BE2C (cell line): ENCODE measurements around the gene TEKT2.

Experiments
- DNase-seq: peaks from one replicate; pipeline ENCODE4 v3.0.0-alpha.2; 2020
- H3K27me3 ChIP-seq: fragments of 250-450 bp; sonication (Bioruptor Pico); 2 replicates; pipeline ENCODE4 v1.5.1; 2020; ENCODE audit warnings: mild to moderate bottlenecking
- H3K36me3 ChIP-seq: fragments of 250-450 bp; sonication (Bioruptor Pico); 2 replicates; pipeline ENCODE4 v1.5.1; 2020; ENCODE audit warnings: mild to moderate bottlenecking
- H3K4me1 ChIP-seq: fragments of 250-450 bp; sonication (Bioruptor Pico); 2 replicates; pipeline ENCODE4 v1.5.1; 2020
- H3K4me3 ChIP-seq: 2 replicates; pipeline ENCODE4 v1.5.1; 2011; ENCODE audit warnings: low read depth, low read length
- H3K9me3 ChIP-seq: fragments of 250-450 bp; sonication (Bioruptor Pico); 2 replicates; pipeline ENCODE4 v1.5.1; 2020
- TF ChIP-seq, protein P1 (sequence below): IDR thresholded peaks from 2 replicates; pipeline ENCODE4 v1.5.1; 2012; ENCODE audit warnings: mild to moderate bottlenecking, low read depth, low read length

TEKT2 gene

DNA sequence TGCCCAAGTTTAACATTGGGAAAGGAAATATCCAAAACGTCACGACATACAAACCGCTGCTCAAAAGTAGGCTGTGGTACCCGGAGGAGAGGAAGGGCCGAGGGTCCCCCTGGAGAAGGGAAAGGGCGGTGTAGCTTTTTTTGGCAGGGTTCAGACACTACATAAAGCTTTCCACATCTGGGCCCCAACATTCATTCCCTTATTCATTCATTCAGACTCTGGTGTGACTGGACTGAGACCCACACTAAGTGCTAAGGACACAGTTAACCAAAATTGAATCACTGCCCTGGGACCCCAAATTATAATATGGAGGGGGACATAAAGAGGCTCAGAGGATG is 51.4 kb downstream of the TEKT2 start:
- H3K36me3 ChIP-seq = no peaks in the 10 kb centered on the region; the same call in 1 of the 2 replicates
- TF ChIP-seq, protein P1, sequence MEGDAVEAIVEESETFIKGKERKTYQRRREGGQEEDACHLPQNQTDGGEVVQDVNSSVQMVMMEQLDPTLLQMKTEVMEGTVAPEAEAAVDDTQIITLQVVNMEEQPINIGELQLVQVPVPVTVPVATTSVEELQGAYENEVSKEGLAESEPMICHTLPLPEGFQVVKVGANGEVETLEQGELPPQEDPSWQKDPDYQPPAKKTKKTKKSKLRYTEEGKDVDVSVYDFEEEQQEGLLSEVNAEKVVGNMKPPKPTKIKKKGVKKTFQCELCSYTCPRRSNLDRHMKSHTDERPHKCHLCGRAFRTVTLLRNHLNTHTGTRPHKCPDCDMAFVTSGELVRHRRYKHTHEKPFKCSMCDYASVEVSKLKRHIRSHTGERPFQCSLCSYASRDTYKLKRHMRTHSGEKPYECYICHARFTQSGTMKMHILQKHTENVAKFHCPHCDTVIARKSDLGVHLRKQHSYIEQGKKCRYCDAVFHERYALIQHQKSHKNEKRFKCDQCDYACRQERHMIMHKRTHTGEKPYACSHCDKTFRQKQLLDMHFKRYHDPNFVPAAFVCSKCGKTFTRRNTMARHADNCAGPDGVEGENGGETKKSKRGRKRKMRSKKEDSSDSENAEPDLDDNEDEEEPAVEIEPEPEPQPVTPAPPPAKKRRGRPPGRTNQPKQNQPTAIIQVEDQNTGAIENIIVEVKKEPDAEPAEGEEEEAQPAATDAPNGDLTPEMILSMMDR = no peak

DNA sequence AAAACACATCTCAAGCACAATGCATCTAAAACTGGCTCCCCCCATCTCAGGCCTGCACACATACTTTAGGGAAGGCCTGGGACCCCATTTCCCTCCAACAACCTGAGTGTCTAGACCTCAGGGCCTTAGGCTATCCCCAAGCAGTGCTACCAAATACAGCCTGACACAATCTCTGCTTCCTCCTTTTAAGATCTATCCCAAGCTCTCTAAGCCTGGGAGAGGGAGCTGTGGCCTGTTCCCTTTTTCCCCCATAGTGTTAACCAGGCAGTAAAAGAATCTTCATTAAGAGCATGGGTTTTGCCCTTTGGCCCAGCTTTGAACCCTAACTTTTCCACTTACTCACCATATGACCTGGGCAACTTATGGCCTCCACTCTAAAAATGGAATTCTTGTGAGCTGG is 51.9 kb downstream of the TEKT2 start:
- Histone ChIP-seq H3K4me1 (no peaks in the 10 kb centered on the region), H3K4me3 (no peak overlapping the region), H3K9me3 (no peaks in the 10 kb centered on the region), H3K36me3 (no peaks in the 10 kb centered on the region; the same call in 1 of the 2 replicates), H3K27me3 (no peaks in the 10 kb centered on the region)
- TF ChIP-seq, protein P1 = no peak
- DNase-seq = no peak

More for the DNA sequence above, 51.4 kb downstream of the TEKT2 start:
- no peak for DNase-seq
- H3K9me3 ChIP-seq = no peaks in the 10 kb centered on the region
- H3K4me3 ChIP-seq = no peak overlapping the region
- no peaks in the 10 kb centered on the region for H3K27me3 ChIP-seq
- H3K4me1 ChIP-seq = no peaks in the 10 kb centered on the region

GRCh38 chr1:36136535-36136934 is 52.6 kb downstream of the TEKT2 start:
- H3K9me3 ChIP-seq = no peaks in the 10 kb centered on the region
- H3K4me1 ChIP-seq = no peaks in the 10 kb centered on the region
- no peak overlapping the region for H3K4me3 ChIP-seq
- TF ChIP-seq, protein P1 = no peak
- no peaks in the 10 kb centered on the region; the same call in 1 of the 2 replicates for H3K36me3 ChIP-seq
- DNase-seq = no peak
- H3K27me3 ChIP-seq = no peaks in the 10 kb centered on the region

DNA sequence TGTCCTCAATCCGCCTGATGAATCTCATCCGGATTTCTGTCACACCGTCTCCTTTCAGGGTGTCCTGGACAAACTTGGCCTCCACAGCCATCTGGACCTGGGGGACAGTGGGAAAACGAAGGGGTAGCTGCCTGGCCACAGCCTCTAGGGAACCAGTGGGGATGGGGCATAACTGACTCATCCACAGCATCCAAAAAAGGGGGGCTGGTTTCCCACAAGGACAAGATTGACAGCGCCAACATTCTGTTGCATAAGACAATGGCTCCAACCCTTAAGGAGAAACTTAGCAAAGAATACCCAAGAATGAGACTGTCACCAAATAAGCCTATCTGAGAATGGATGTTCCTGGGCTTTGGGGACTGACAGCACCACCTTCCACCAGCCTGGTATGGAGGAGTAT is 53.3 kb downstream of the TEKT2 start:
- H3K9me3 ChIP-seq = no peaks in the 10 kb centered on the region
- no peak overlapping the region for H3K4me3 ChIP-seq
- no peaks in the 10 kb centered on the region; the same call in 1 of the 2 replicates for H3K36me3 ChIP-seq
- TF ChIP-seq, protein P1 = no peak
- H3K4me1 ChIP-seq = no peaks in the 10 kb centered on the region
- no peaks in the 10 kb centered on the region for H3K27me3 ChIP-seq
- DNase-seq = no peak

DNA sequence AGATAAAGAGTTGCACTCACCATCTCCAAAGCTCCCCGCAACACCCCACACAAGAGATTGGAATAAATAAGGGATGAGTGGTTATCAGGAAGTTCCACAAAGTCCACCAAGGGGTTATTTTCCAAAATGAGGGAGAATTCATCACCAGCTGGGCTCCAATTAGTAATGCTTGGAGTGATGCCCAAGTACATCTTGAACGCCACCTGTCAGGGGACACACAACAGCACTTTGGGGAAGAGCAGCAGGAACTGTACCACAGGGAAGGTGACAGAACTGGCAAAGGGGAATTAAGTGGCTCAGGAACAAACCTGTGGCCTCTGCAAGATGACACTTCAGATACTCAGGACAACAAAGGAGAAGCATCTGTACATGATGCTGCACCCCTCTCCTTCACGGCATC is 53.9 kb downstream of the TEKT2 start:
- TF ChIP-seq, protein P1 = no peak
- no peaks in the 10 kb centered on the region for H3K9me3 ChIP-seq
- DNase-seq = no peak
- no peaks in the 10 kb centered on the region for H3K4me1 ChIP-seq
- no peaks in the 10 kb centered on the region for H3K27me3 ChIP-seq
- H3K36me3 ChIP-seq = no peaks in the 10 kb centered on the region; the same call in 1 of the 2 replicates
- no peak overlapping the region for H3K4me3 ChIP-seq
